Measurements from ENCODE around the gene MYH6. TPM values are rescaled to one million over a fixed set of nuclear protein-coding genes. Genes with fewer than 3 reads are reported as not detected.
"Not testable (repeated sequence)": the region's sequence is repeated elsewhere in the genome, so short reads cannot be mapped to it uniquely, and the experiment has no call there.

Gene MYH6
- polyA plus RNA-seq, 12 donors: 2.4 to 8.2 (median 5.4) TPM; not detected in 1

DNA sequence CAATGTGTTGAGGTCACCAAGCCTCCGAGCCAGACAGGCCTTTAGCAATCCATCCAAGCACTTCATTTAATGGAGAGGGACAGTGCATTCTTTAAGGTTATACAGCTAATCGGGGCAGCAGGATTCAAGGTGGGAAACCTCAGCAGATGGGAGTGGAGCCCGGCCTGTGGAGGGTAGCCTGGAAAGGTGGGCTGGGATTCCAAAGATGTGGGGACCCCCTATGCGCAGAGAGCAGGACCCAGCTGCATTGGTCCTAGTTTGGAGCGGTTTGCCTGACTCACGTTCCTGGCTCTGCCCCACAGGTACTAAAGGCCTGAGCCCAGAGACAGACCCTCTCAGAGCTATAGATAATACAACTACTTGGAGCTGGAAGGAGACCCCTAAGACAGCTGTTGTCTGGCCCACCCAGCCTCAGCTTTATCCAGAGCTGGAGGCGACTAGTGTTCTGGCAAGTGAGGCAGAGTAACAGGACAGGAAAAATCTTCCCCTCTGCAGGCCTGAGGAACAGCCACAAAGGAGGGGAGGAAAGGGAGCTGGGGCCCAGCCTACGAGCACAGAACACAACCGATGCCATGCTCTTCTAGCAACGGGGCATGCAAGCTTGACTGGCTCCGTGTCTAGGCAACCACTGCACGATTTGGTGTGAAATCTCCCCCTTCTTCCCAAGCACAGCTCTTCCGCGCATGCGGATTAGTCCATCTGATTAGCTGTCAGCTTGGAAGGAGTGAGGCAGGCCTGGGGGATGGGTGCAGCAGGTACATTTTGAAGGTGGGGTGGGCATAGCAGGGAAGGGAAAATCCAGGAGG, 28.5 kb upstream of the MYH6 start:
- no peak for DNase-seq

DNA sequence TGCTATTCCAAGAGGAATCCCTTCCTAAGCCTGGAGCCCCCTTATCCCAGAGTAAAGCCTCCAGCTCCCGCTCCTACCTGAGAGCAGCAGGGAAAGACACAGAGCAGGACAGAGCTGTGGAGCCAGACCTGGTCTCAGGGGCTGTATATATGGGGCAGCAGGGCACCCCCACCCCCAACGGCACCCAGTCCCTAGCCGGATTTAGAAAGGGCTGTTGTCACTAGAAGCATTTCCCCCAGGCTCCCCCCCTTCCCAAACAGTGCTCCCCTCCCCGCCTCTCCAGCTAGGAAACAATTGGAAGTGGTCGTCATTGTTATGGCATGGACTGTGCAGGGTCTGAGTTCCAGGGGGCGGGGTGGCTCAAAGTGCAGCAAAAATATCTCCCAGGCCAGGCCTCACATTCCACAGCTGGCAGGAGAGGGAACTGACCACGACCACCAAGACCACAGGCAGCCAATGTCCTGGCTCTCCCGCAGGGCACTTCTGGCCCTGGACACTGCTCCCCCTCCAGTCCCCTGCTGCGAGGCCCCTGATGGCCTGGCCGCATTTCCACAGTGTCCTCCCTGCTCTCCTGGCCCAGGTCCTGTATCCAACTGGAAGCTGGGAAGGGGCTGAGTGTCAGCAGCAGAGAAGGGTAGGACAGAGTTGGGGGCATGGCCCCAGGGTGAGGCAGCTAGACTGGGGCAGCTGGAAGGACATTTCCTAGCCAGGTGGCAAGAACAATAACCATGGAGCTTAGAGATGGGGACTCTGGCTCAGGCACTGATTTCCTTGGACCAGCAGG, 27.7 kb upstream of the MYH6 start, which contains the start of gene MYH7:
TSS of gene MYH7 (minus strand) at position 118 of the 784 bp plus-strand sequence. CDS start 1,928 bp downstream, outside the sequence.
- DNase-seq: no peak

DNA sequence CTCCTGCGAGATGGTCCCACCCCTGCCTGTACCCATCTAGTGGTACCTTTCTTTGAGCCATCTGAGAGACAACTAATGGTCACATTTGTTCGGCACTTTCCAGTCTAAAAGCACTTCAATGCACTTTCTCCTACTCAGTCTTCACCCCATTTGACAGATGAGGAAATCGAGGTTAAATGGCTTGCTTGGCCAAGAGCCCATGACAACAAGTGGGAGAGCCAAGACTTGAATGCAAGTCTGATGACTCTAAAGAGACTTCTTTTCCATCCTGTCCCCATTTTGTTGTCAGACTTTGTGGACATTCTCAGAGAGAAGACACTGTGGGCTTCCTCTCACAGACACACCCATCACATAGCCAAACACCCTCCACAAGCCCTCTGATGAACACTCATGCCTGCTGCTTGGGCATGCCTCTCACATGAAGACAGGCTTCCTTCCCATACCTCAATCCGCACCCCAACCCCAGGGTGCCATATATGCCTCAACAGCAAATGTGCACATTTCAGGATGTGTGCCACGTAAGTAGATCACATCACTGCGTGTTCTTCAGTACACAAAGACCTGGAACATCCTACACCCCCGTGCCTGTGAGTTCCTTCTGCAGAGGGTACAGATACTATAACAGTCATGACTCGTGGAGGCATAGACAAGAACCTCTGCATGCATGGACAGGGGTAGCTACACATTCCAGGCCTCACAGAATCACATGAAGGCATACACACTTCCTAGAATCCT, 26.6 kb upstream of the MYH6 start:
- no peak for DNase-seq

DNA sequence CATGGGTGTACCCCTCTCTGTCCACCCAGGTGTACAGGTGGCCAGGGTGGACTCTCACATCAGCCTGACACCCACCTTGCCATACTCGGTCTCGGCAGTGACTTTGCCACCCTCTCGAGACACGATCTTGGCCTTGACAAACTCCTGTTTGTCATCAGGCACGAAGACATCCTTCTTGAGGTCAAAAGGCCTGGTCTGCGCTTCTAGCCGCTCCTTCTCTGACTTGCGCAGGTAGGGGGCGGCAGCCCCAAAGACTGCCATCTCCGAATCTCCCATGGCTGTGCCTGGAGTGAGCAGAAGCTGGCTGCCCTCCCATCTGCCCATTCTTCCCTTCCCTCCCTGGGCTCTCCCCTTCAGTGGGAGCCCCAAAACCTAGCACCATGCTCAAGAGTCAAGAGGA, 25.4 kb upstream of the MYH6 start:
- no peak for DNase-seq

DNA sequence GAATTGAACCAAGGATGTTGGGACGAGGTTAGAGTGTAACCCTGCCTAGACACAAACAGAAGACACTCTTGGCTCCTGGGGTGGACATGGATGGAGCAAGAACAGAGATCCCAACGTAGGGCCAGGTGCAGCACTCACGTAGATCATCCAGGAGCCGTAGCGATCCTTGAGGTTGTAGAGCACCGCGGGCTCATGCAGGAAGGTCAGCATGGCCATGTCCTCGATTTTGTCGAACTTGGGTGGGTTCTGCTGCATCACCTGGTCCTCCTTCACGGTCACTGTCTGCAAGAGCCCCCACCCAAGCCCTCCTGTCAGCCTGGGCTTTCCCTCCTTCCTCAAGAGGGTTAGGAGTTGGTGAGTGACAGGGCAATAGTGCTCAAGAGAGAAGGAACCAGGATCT, 24.9 kb upstream of the MYH6 start:
- no peak for DNase-seq

DNA sequence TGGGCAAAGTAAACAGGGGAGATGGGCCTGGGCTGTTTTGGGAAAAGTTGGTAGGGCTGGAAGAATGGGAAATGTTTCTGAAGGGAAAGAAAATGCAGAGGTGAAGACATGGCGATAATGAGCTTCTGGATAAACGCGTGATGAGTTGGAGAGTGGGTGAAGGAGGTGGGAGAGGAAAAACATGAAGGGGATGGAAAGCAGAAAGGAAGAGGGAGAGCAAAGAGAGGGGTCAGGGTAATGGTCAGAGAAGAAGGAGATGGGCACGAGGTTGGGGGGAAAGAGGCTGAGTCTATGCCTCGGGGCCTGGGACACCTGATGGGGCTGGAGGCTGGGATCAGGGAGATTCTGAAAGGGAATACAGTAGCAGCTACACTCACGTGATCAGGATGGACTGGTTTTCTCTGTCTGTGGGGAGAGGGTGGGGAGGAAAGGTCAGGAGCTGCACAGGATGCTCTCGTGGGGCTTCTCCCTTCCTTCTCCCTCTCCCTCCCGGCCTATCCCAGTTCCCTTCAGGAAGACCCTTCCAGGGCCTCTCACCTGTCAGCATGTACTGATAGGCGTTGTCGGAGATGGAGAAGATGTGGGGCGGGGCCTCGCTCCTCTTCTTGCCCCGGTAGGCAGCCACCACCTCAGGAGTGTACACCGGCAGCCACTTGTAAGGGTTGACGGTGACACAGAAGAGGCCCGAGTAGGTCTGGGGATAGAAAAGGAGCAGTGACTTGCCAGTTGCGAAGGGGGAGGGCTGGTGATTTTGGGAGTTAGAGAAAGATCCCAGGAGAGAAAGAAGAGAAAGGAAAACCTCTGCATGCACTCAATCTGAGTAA, 24.2 kb upstream of the MYH6 start:
- DNase-seq: no peak

DNA sequence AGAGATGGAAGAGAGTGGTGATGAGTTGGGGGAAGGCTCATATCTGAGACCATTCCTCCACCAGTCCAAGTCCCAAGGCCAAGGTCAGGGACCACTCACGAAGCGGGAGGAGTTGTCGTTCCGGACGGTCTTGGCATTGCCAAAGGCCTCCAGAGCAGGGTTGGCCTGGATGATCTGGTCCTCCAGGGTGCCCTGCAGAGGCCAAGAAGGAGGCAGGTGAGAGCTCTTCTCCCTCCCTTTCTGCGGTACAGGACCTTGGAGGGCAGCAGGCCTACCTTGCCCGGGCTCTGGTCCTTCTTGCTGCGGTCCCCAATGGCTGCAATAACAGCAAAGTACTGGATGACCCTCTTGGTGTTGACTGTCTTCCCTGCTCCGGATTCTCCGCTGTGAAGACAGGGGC, 23.4 kb upstream of the MYH6 start:
- DNase-seq: no peak

DNA sequence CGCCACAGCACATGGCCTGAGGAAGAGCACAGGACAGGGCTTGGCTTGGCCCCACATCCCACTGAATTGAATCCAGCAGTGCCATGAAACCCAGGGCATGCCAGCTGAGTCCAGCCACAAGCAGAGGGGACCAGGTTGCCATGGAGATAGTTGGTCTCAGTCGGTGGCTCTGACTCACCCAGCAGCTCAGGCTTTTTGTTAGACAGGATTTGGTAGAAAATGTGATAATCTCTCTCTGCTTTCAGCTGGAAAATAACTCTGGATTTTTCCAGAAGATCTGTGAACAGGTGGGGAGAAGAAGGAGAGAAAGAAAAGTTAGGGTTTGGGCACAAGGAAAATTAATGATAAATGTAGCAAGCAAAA, 22.6 kb upstream of the MYH6 start:
- no peak for DNase-seq

DNA sequence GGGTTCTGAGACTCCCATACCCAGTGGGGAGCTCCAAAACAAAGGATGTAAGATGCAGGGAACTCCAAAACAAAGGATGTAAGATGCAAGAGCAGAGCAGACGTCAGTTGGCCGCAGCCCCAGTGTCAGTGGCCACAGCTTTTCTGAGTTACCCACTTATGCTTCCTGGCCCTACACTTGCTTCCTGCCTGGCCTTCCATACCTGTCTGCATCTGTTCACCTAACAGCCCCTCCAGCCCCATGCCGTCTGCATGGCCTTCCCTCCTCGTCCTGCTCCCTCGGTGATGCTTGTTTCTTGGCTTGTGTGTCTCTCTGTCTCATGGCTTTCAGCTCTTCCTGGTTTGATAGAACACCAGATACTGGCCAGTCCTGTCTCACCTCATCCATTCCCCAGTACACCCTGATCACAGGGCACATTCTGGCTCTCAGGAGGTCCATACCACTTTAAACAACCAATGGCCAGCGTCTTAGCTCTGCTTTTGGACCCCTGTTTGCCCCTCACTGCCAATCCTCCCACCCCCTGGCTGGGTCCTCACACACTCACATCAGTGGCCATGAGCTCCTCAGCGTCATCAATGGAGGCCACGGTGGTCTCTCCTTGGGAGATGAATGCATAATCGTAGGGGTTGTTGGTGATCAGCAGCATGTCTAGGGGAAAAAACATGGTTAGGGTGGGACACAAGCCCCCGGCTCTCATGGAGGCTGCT, 22.1 kb upstream of the MYH6 start:
- DNase-seq: no peak

DNA sequence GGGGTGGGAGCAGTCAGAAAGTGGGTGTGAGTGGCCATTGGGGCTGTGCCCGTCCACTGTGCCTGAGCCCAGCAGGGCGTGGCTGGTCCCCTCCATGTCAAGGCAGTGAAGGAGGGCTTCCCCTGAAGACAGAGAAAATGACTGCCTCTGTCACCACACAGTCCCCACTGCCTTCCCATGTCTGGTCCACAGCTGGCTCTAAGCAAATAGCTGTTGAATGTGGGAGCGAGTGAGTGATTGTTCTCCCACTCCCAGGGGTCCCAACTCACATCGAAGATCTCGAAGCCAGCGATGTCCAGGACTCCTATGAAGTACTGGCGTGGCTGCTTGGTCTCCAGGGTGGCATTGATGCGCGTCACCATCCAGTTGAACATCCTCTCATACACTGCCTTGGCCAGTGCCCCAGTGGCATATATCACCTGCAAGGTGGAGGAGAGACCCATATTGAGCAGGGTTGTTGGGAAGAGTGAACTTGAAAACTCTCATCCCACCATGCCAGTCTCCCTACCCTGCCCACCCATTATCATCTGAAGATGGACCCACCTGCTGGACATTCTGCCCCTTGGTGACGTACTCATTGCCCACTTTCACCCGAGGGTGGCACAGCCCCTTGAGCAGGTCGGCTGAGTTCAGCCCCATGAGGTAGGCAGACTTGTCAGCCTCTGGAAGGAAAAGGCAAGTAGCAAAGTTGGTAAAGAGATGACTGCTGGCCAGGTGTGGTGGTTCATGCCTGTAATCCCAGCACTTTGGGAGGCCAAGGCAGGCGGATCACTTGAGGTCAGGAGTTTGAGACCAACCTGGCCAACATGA, 20.8 kb upstream of the MYH6 start:
- no peak for DNase-seq

DNA sequence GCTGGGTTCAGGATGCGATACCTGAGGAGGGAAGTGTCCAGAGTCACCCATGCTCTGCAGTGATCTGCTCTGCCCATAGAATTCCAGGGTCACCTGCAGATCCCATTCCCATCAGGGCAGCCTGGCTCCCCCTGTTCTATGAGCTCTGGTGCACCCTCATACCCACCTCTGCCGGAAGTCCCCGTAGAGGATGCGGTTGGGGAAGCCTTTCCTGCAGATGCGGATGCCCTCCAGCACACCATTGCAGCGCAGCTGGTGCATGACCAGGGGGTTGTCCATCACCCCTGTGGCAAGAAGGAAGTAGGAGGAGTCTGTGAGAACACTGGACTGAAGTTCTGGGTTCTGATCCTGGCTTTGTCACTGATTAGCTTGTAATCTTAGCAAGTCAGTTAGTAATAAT, 17.7 kb upstream of the MYH6 start:
- DNase-seq: not testable (repeated sequence)

DNA sequence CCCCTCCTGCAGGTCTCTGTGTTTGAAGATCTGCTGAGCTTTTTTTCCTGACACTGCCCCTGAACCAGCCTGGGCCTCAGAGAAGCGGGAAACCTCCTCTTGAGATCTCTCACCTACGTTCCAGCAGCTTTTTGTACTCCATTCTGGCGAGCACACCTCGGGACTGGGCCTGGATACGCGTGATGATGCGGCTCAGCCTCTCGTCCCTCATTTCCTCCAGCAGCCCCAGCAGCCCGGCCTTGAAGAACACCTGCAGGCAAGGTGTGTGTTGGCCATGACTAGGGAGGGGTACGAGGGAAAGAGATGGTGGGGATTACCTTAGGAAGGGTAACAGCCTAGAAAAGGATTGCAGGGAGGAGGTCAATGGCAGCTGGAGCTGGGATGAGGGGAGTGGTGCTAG, 17.1 kb upstream of the MYH6 start:
- DNase-seq: no peak

DNA sequence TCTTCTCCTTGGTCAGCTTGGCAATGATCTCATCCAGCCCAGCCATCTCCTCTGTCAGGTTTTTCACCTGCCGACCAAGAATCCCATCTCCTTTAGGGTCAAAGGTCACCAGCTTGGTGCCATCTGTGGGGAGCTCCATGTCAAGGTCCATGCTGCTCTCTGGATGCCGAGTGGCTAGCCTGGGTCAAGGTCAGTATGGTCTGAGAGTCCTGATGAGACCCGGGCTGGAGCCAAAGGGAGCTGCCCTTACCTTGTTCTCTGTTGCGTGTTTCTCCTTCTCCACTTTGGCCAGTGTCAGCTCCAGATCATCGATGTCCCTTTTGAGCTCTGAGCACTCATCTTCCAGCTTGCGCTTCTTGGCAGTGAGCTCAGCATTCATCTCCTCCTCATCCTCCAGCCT, 15.6 kb upstream of the MYH6 start:
- no peak for DNase-seq

DNA sequence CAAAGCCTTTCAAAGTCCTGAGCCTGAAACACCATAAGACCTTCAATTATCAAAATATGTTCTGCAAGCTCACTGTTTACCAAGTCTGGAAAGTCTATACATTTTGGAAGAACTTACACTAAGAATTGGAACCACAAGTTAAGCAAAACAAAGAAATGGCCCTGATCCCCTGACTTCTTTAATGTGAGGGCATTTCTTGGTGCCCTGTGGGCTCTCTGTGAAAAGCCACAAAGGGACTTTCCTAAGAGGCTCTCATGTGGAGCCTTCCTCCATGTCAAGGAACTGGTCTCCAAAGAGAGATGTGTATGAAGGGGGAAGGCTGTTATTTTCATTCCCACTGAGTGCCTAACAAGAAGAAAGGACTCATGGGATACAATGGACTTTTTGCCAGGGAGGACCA, 13.5 kb upstream of the MYH6 start:
- DNase-seq: no peak

DNA sequence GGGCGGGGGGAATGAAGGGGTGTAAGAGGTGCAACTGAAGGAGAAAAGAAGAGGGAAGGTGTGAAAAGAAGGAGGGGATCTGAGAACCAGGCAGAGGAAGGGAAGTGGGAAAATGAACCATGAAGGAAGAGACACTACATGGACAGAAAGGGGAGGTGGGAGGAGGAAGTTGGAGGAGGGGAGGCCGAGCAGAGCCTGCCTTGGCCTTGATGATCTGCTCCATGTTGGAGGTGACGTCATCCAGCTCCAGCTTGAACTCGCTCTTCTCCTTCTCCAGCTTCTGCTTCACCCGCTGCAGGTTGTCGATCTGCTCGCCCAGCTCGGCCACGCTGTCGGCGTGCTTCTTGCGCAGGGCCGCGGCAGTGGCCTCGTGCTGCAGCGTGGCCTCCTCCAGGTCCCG, 11.6 kb upstream of the MYH6 start:
- DNase-seq: not testable (repeated sequence)

DNA sequence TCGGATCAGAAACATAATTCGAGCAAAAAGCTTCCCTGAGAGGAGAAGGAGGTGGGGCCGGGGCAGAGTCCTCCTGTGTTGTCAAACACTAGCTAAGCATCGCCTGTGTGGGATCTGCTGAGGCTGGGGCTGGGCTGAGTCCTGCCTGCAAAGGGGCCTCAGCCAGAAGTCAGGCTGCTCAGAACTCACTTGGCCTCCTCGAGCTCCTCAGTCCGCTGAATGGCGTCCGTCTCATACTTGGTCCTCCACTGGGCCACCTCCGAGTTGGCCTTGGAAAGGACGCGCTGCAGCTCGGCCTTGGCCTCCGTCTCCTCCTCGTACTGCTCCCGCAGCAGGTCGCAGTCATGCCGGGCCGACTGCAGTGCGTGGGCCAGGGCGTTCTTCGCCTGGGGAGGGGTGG, 9.9 kb upstream of the MYH6 start:
- DNase-seq: no peak

DNA sequence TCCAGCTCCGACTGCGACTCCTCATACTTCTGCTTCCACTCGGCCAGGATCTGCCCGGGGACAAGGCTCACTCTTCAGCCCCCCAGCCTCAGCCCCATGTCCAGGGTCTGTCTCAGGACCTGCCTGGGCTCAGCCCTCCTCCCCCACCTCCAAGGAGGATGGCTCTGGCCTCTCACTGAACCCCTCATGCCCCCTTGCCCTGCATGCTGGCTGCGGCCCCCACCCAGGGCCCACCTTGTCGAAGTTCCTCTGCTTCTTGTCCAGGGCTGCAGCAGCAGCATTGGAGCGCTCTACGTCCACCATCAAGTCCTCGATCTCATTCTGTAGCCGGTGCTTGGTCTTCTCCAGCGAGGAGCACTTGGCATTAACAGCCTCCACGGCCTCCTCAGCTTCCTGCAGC, 9.2 kb upstream of the MYH6 start:
- DNase-seq: not testable (repeated sequence)

DNA sequence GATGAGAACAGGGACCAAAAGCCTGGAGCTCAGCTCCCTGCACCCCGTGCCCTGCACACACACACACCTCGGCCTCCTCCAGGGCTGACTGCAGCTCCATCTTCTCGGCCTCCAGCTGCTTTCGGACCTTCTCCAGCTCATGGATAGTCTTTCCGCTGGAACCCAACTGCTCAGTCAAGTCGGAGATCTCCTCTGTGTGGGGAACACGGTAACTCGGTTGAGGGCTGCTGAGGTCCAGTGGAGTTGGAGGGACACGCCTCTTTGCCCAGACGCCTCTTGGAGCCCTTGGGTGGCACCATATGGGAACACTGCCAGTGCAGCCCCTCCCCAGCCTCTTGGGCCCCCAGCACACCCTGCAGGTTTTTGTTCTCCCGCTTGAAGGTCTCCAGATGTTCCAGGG, 8.7 kb upstream of the MYH6 start:
- no peak for DNase-seq

DNA sequence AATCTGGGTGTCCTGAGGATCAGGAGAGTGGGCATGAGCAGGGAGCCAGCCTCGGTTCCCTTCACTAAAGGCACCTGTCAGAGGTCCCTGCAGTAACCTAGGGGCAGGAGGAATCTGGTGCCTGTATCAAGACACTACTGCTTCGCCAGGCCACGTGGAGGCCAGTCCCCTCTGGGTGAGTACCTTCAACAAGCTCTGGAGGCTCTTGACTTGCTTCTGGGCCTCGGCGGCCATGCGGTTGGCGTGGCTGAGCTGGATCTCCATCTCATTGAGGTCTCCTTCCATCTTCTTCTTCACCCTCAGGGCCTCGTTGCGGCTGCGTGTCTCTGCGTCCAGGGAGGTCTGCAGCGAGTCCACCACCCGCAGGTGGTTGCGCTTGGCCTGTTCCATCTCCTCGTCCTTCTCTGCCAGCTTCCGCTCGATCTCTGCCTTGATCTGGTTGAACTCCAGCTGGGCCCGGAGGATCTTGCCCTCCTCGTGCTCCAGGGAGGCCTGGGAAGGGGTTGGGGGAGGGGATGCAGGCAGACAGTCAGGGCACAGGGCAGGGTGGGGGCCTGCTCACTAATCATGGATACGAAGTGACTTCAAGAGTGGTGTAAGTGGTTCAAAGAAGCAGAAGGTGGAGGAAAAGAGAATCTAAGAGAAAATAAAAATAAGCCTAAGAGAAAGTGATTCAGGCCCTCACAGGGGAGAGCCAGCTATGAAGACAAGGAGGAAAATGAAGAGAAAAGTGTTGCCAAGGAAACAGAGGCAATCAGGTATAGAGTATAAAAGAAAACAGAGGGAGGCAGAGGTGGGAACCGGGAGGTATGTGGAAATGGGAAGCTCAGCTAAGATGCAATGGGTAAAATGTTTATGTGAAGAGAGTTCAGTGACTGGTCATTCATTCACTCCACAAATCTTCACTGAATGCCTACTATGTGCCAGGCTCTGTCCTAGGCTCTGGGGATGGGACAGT, 8.0 kb upstream of the MYH6 start:
- DNase-seq: no peak
